GM12875 (cell line): Measurements from ENCODE around the gene MTERF4.

Experiments used
- H3K4me3 ChIP-seq: one replicate; pipeline ENCODE4 v1.5.1; 2011; ENCODE audit warnings: low read depth, low read length, control low read depth
- TF ChIP-seq, protein P1 (sequence below): IDR thresholded peaks from 2 replicates; pipeline ENCODE4 v1.5.1; 2011; ENCODE audit warnings: low read depth, mild to moderate bottlenecking, control low read depth, inconsistent platforms, low read length, moderate library complexity, borderline replicate concordance; ENCODE audit not compliant: insufficient read depth

The MTERF4 gene

DNA sequence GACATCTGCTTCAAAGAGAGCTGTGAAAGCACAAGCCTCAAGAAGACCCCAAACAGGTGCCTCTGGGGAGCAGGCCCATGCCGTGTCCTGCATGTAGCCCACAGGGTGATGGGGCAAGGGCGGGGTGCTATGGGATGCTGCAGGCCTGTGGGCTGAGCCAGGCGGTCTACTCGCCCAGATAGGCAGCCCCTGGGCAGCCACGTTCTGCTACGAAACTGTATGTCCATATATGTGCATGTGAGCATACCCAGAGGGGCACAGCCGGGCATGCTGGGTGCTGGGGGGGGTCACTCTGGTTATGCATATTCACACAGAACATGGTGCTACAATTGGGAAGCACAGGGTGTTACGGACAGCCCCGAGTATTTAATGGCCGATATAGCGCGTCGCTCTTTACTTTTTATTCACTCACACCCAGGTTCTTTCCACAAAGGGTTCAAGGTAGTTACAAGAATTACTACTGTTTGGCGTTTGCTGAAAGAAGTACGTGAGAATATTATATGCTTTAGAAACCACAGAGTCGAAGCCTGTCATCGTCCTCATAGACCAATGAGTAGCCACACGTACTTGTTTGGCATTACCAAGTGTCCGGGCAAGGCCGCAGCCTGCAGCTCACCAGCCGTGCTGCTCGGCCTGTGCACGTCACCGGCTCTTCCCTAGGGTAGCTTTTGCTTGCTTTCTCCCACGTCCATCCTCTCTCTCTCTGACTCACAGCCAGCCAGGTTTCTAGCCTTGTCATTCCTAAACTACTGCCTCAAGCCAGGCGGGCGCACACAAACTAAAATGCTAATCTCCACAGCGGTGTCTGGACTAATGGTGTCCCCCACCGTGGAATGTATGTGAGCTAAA is 14.4 kb downstream of the MTERF4 start:
- TF ChIP-seq, protein P1, sequence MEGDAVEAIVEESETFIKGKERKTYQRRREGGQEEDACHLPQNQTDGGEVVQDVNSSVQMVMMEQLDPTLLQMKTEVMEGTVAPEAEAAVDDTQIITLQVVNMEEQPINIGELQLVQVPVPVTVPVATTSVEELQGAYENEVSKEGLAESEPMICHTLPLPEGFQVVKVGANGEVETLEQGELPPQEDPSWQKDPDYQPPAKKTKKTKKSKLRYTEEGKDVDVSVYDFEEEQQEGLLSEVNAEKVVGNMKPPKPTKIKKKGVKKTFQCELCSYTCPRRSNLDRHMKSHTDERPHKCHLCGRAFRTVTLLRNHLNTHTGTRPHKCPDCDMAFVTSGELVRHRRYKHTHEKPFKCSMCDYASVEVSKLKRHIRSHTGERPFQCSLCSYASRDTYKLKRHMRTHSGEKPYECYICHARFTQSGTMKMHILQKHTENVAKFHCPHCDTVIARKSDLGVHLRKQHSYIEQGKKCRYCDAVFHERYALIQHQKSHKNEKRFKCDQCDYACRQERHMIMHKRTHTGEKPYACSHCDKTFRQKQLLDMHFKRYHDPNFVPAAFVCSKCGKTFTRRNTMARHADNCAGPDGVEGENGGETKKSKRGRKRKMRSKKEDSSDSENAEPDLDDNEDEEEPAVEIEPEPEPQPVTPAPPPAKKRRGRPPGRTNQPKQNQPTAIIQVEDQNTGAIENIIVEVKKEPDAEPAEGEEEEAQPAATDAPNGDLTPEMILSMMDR = no peak
- H3K4me3 ChIP-seq = no peak overlapping the region

GRCh38 chr2:241084856-241085444 is 17.1 kb downstream of the MTERF4 start:
- TF ChIP-seq, protein P1 = no peak
- H3K4me3 ChIP-seq = no peak overlapping the region

DNA sequence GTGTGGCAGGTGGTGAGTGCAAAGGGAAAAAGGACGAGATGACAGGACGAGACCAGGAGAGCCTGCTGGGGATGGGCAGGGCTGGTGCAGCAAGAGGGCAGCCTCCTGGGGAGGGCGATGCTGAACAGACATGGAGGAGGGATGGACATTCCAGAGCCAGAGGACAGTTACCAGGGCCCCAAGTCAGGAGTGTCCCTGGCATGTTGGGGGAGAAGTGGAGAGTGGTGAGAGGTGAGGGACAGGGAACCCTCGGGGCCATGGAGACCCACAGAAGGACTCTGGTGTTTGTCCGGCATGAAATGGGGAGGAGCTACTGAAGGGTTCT is 19.0 kb downstream of the MTERF4 start:
- H3K4me3 ChIP-seq = no peak overlapping the region
- TF ChIP-seq, protein P1 = no peak

- no peak overlapping the region for H3K4me3 ChIP-seq
- TF ChIP-seq, protein P1 = no peak
Observed at GRCh38 chr2:241082341-241083090, 19.6 kb downstream of the MTERF4 start.

DNA sequence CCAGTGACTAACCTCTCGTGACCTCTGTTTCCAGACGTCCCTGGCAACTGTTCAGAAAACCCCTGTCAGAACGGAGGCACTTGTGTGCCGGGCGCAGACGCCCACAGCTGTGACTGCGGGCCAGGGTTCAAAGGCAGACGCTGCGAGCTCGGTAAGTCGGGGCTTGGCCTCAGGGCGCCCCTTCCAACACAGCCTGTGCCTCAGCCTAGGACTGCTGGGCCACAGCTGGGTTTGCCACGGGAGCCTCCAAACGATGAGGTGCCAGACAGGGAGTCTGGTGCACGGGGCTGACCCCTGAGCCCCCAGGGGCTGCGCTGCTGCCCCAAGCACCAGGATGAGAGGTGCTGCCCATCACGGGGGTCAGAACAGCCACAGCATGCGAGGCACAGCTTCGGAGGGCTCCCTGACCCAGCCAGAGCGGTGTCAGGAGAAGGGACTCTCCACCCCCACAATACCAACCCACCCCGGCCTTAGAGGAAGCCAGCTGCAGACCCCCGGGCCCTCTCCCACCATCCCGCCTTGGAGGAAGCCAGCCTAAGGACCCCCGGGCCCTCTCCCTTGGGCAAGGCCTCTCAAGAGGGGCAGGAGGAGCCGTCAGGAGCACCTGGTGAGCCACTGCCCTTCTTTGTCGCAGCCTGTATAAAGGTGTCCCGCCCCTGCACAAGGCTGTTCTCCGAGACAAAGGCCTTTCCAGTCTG is 20.3 kb downstream of the MTERF4 start:
- TF ChIP-seq, protein P1 = no peak
- no peak overlapping the region for H3K4me3 ChIP-seq

DNA sequence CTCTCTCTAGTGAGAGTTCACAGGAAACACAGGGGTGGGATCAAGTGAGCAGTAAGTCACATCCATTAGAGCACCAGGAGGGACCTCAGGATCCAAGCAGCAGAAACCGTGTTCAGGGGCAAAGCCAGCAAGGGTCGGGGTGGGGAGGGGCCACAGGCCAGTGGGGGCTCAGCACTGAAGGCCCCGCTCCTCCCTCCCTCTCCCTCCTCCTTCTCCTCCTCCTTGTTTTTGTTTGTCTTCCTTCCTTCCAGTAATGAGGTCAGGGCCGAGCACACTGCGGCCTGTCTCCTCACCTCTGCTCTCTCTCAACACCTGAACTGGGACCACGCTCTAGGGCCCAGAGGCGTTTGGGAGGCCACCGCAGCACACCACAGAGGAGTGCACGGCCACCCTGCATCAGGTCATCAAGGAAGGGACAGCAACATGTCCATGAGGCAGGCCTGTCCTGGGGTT is 20.9 kb downstream of the MTERF4 start:
- H3K4me3 ChIP-seq = no peak overlapping the region
- TF ChIP-seq, protein P1 = no peak
